MG63 (cell line): ENCODE data around the gene PKDCC. TPM values are rescaled to one million over a fixed set of nuclear protein-coding genes. Genes with fewer than 3 reads are reported as not detected.
"Not testable (repeated sequence)": the region's sequence is repeated elsewhere in the genome, so short reads cannot be mapped to it uniquely, and the experiment has no call there.

Experiments
- DNase-seq: peaks from one replicate; pipeline ENCODE4 v3.0.0-alpha.2; 2020
- H3K27me3 ChIP-seq: fragments of 250-450 bp; sonication (Bioruptor Pico); 2 replicates; pipeline ENCODE4 v1.5.1; 2020; ENCODE audit warnings: mild to moderate bottlenecking, moderate library complexity
- H3K36me3 ChIP-seq: fragments of 250-450 bp; sonication (Bioruptor Pico); 2 replicates; pipeline ENCODE4 v1.5.1; 2020; ENCODE audit warnings: mild to moderate bottlenecking, moderate library complexity
- H3K4me3 ChIP-seq: fragments of 250-450 bp; sonication (Bioruptor Pico); 2 replicates; pipeline ENCODE4 v1.5.1; 2020; ENCODE audit warnings: mild to moderate bottlenecking, moderate library complexity
- H3K9me3 ChIP-seq: fragments of 250-450 bp; sonication (Bioruptor Pico); 2 replicates; pipeline ENCODE4 v1.5.1; 2020; ENCODE audit warnings: mild to moderate bottlenecking, moderate library complexity
- total RNA-seq: library from RNA; depleted of rRNA; stranded (reverse); fragments of >200 nt; shearing (Covaris generic); gene quantifications from 2 replicates; pipeline ENCODE4 v1.2.3, GENCODE V29; 2014; ENCODE audit warnings: low replicate concordance

Gene PKDCC
- total RNA-seq, 1 experiment from 2014 or later, result 36.0 TPM

DNA sequence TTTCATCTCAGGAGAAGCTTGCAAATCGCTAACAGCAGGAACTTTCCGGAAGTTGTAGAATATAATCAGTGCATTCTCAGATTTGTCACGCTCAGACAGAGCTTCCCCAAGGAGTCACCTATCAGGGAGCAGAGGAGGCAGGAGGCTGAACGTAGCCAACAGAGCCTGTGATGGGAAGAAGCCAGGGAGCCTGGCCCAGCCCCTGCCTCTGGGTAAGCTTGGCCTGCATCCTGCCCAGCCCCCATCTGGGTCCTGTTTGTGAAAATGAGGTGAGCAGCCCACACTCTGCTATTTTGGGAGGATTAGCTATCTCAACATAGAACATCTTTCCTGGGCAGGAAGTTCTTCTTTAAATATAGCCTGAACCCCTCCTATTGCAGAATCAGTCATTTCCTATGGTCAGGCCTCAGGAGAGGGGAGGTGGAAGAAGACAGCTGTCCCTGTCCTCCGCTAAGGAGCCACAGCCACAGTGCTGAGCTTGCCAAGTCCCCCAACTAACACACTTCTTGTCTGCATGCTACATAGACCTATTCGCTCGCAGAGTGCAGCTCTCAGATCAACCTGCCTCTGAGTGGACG, 19.2 kb upstream of the PKDCC start:
- H3K4me3 ChIP-seq, result no peak overlapping the region
- no peaks in the 10 kb centered on the region for H3K36me3 ChIP-seq
- no peak for DNase-seq
- H3K27me3 ChIP-seq, result no peaks in the 10 kb centered on the region
- no peaks in the 10 kb centered on the region for H3K9me3 ChIP-seq

DNA sequence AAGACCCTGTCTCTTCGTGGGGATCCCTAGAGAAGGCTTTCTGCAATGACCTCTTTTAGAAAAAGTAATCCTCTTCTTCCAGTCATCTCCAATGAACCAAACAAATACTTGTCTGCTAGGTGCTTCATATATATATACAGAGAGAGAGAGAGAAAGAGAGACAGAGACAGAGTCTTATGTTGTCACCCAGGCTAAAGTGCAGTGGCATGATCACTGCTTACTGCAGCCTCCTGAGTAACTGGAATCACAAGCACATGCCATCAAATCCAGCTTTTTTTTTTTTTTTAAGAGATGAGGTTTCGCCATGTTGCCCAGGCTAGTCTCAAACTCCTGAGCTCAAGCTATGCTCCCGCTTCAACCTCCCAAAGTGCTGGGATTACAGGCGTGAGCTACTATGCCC, 18.6 kb upstream of the PKDCC start:
- Histone ChIP-seq H3K36me3 (no peaks in the 10 kb centered on the region), H3K27me3 (no peaks in the 10 kb centered on the region), H3K4me3 (no peak overlapping the region), H3K9me3 (no peaks in the 10 kb centered on the region)
- no peak for DNase-seq

DNA sequence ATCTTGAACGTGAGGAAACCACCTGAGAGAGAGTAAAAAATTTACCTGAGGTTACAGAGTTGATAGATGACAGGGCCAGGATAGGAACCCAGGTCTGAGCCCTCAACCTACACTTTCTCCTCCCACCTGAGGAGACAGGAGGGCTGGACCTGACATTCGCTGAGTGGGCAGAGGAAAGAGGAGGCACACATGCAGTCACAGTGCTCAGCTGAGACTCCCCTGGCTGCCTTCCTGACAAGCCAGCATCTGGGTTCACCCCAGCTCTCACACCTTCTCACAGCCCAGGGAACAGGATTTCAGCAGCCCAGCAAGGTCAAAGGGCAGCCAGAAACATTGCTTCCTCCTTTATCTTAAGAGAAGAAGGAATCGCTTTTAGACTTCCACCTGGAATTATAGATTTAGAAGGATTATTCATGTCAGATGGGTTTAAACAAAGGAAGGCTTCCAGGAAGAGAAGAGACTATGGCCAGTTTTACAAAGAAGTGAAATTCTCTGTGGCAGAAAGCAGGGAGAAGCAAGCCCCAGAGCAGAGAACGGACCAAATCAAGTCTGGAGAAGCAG, 18.1 kb upstream of the PKDCC start:
- no peaks in the 10 kb centered on the region for H3K36me3 ChIP-seq
- H3K4me3 ChIP-seq, result no peak overlapping the region
- no peaks in the 10 kb centered on the region for H3K9me3 ChIP-seq
- no peaks in the 10 kb centered on the region for H3K27me3 ChIP-seq
- DNase-seq, result no peak

DNA sequence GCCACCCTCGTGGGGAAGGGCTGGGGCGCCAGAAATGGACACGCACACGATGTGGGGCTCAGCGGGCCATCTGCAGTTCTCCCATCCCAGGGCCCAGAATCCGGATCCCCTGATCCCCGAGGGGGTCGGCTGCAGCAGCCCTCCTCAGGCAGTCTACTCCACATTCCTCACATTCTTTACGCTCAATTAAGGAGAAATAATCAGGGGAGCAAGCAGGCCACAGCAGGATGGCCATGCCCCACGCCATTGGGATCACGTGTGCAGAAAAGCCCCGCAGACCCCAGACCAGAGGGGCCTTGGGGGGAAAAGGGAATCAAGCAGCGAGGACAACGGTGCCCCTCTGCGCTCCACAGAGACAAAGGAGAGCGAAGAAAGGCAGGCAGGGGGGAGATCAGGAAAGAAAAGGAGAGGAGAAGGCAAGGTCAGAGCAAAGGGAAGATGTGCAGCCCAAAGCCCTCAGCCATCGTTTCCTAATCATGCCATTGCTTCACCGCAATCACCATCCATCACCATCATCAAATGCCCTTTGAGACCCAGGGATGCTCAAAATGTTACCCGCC, 17.5 kb upstream of the PKDCC start:
- H3K4me3 ChIP-seq, result no peak overlapping the region
- DNase-seq, result no peak
- no peaks in the 10 kb centered on the region for H3K27me3 ChIP-seq
- H3K9me3 ChIP-seq, result no peaks in the 10 kb centered on the region
- H3K36me3 ChIP-seq, result no peaks in the 10 kb centered on the region

DNA sequence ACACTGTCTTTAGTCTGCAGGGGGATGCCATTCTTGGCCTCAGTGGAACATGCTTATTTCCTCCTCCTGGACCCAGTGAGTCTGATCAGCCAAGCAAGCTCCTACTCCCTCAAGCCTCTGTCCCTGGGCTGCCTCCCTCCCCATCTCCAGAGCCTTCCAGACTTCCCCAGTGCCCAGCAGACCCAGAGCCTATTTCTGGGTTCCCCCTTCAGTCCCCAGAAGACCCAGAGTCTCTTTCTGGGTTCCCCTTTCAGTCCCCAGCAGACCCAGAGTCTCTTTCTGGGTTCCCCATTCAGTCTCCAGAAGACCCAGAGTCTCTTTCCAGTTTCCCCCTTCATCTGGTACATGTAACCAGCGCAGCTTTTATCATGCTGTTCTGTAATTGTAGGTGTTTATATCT, 17.0 kb upstream of the PKDCC start:
- Histone ChIP-seq H3K36me3 (no peaks in the 10 kb centered on the region), H3K9me3 (no peaks in the 10 kb centered on the region), H3K27me3 (no peaks in the 10 kb centered on the region), H3K4me3 (no peak overlapping the region)
- DNase-seq, result no peak

DNA sequence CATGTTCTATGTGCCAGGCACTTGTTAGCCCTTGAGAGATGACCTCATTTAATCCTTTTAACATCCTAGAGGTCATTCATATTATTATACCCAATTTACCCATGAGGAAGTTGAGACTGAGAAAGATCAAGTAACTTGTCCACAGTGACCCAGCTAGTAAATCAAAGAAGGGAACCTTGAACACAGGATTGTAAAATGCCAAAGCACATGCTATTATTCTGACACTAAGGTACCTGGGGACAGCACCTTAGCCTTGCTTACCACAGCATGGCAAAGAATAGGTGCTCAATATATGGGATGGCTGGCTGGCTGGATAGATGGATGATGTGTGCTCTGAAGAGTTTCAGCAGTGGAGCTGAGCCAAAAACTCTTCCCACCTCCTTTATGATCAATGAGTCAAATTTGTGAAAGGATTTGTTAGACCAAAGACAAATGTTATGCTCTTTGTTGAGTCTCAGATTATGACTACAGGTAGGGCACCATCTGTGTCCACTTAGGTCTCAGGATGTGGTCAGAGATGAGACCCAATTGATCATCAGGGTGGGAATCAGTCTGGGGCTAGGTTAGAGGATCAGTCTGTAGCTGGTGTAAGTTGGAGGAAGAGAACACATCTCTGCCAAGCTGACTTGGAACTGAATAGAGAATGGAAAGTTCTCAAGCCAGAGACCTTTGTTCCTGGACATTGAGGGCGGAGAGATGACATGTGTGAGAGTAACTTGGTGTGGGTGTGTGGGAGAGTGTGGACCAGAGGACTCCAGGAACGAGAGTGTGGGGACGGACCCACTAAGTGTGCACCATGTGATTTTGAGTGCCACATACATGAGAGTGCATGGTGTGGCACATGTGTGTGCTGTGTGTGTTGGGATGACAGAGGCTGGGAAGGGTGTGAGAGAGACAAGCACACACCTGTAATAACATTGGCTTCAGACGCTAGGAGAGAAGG, 16.3 kb upstream of the PKDCC start:
- Histone ChIP-seq H3K9me3 (no peaks in the 10 kb centered on the region), H3K36me3 (no peaks in the 10 kb centered on the region), H3K27me3 (no peaks in the 10 kb centered on the region), H3K4me3 (no peak overlapping the region)
- no peak for DNase-seq

DNA sequence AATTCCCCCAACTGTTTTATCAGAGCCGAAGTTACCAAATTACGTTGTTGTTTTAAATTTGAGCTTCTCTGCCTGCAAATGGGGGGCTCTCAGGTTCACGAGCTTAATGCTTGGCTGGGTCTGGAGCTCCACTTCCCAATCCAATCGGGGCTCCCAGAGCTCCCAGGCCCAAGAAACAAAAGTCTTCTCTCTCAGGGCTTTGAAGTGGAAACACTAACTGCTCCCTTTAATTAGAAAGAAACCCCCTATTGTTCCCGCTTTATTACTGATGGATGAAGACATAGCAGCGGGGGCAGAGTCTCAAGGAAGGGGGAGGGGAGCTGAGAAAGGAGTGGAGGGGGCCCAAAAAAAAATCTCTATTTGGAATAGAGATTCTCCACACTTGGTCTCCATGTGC, 15.6 kb upstream of the PKDCC start:
- H3K36me3 ChIP-seq, result no peaks in the 10 kb centered on the region
- DNase-seq, result no peak

DNA sequence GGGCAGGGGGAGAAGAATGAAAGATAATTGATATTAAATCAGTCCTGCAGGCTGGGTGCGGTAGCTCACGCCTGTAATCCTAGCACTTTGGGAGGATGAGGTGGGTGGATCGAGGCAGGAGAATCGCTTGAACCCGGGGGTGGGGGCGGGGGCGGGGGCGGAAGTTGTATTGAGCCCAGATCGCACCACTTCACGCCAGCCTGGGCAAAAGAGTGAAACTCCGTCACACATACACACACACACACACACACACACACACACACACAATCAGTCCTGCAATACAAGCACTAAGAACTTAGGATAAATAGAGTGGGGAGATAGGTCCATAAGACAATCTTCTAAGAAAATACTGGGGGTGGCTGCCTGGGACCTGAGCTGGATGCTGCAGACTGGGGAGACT, 15.1 kb upstream of the PKDCC start:
- H3K9me3 ChIP-seq, result no peaks in the 10 kb centered on the region
- H3K36me3 ChIP-seq, result no peaks in the 10 kb centered on the region
- H3K27me3 ChIP-seq, result no peaks in the 10 kb centered on the region
- no peak for DNase-seq
- H3K4me3 ChIP-seq, result no peak overlapping the region

More for the DNA sequence above, 15.6 kb upstream of the PKDCC start:
- no peaks in the 10 kb centered on the region for H3K27me3 ChIP-seq
- no peaks in the 10 kb centered on the region for H3K9me3 ChIP-seq
- H3K4me3 ChIP-seq, result no peak overlapping the region

DNA sequence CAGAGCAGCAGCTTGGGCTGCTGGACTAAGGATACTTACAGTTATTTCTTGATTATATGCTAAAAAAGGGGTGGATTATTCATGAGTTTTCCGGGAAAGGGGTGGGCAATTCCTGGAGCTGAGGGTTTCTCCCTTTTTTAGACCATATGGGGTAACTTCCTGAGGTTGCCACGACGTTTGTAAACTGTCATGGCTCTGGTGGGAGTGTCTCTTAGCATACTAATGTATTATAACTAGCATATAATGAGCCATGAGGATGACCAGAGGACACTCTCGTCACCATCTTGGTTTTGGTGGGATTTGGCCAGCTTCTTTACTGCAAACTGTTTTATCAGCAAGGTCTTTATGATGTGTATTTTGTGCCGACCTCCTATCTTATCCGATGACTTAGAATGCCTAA, 13.7 kb upstream of the PKDCC start:
- not testable (repeated sequence) for H3K4me3 ChIP-seq, H3K9me3 ChIP-seq, H3K36me3 ChIP-seq, H3K27me3 ChIP-seq, DNase-seq

DNA sequence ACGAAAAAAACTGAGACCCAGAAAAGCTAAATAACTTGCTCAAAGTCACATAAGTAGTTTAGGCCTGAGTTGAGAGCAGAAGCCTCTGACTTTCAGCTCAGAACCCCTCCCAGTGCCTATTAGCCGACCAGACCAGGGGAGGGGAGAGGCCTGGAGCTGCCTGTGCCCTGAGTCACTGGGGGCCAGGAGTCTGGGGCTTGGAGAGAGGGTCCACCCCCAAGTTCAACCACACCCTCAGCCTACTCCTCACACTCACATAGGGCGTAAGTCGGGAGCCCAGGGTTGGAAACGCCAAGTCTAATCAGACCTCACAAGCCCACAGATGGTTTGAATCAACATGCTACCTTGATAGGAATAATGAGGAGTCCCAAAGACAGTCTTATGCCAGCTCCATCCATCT, 12.6 kb upstream of the PKDCC start:
- no peak for DNase-seq

DNA sequence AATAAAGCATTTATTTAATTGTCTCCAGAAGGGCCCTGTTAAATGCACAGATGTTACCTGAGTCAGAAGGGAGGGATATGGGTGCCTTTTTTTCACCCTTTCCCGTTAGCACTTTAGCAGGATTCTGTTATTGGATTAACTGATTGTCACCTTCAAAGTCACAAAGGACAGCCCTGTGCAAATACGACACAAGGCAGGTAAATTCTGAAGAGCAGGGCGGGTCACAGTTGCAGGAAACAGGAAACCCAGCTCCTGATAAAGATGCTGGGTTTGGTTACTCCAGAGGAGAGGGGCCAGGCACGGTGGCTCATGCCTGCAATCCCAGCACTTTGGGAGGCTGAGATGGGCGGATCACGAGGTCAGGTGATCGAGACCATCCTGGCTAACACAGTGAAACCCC, 11.4 kb upstream of the PKDCC start:
- Histone ChIP-seq H3K9me3 (no peaks in the 10 kb centered on the region), H3K27me3 (no peaks in the 10 kb centered on the region), H3K4me3 (no peak overlapping the region), H3K36me3 (no peaks in the 10 kb centered on the region)
- no peak for DNase-seq

More for the DNA sequence above, 12.6 kb upstream of the PKDCC start:
- no peak overlapping the region for H3K4me3 ChIP-seq
- no peaks in the 10 kb centered on the region for H3K27me3 ChIP-seq
- H3K9me3 ChIP-seq, result no peaks in the 10 kb centered on the region
- H3K36me3 ChIP-seq, result no peaks in the 10 kb centered on the region

DNA sequence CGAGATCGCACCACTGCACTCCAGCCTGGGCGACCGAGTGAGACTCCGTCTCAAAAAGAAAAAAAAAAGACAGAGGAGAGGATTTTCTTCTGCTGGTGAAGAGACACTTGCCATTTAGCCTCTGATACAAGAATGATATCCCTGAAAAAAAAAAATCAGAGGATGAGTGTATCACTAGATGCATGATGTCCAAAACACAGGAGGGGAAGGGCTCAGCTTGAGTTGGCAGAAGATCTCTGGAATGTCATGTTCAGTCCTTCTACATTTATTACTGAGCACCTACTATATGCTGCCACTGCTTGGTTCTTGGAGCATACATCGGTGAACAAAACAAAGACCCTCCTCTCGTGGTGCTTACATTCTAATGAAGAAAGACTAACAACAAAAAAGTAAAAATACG, 10.9 kb upstream of the PKDCC start:
- Histone ChIP-seq H3K36me3 (no peaks in the 10 kb centered on the region), H3K4me3 (no peak overlapping the region), H3K27me3 (no peaks in the 10 kb centered on the region), H3K9me3 (no peaks in the 10 kb centered on the region)
- no peak for DNase-seq

DNA sequence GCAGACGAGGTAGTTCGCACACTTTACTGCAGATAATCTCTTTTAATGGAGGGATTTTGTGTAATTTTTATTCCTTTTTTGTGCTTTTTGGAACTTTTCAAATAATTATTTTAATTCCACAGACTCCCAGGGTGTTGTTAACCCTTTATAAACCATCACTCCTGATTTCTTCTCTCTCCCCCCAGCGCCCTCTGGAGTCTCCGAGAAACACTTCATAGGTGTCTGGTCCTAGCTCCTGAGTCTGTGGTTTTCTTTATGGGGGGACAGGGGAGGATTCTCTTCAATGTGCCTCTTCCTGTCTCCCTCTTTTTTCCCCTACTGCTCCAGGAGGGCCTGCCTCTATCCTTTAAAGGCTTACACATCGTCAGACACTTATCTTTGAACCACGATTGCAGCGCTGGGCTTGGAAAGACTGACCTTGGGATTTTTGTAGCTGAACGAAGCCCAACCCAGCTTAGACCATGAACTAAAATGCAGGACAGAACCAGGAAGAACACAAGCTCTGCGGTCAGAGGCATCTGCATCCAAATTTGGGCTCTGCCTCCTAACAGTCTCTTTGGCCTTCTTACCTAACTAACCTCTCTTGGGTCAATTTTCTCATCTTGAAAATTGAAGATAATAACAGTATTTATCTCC, 7.1 kb upstream of the PKDCC start:
- H3K4me3 ChIP-seq, result no peak overlapping the region
- no peak for DNase-seq

DNA sequence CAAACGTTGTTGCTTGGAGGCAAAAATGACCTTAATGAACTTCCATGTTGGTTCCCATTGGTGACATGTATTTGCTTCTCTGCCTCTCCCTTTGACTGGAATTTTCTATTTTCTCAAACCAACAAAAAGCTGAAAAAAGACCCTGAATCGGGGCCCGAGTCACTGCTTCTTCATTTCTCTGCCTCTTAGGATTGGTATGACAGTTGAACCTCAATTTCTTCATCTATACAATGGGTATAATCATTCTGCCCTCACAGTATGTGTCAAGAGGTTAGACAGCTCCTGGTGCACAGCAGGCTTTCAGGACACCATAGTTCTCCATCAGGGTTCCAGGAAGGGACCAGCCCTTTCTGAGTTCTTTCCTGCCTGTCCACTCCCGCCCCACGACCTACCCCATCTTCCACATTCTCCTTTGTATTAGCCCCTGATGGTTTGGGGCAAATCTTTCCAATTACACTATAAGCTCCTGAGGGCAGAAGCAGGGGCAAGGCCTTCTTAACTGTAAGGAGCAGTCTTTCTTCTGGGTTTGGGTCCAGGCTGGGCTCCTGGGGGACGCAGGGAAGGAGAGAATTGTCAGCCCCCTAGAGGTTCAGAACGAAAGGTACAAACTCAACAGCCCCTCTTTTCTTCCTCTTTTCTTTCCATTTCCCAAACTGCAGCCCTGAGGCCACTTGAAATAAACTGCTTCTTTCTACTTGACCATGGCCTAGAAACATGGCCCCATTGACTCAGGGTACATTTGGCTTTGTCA, 6.3 kb upstream of the PKDCC start:
- H3K36me3 ChIP-seq, result no peaks in the 10 kb centered on the region
- H3K27me3 ChIP-seq, result no peaks in the 10 kb centered on the region
- DNase-seq, result no peak
- H3K4me3 ChIP-seq, result no peak overlapping the region
- H3K9me3 ChIP-seq, result no peaks in the 10 kb centered on the region

More for the DNA sequence above, 7.1 kb upstream of the PKDCC start:
- Histone ChIP-seq H3K9me3 (no peaks in the 10 kb centered on the region), H3K36me3 (no peaks in the 10 kb centered on the region), H3K27me3 (no peaks in the 10 kb centered on the region)

DNA sequence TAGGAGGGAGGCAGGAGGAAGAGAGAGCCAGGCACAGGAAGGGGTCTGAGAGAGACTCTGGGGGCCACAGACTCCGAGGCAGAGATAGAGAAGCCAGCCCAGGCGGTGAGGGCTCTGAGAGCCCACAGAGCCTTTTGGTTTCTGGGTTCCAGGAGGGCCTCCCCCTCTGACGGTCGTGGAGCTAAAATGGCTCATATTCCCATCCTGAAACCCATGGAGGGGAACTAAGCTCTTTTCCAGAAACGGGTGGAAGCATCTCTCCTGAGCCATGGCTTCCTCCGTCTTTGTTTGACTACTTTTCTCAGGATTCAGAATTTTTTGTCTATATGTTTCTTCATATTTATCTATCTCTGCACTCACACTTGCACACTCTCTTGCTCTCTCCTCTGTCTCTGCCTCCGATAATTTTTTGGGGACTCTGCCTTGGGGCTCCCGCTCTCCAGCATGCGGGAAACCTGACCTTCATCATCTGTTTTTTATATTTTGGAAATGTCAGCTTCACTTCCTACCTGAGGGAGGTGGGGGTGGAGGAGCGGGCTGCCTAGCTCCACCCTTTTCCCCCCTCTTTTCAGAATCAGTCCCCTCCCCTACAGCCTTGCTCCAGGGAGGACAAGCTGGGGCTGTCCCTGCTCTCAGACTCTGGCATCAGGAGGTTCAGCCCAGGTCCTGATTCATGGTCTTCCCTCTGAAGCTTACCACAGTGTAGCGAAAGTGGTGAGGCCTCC, 5.0 kb upstream of the PKDCC start:
- no peaks in the 10 kb centered on the region for H3K27me3 ChIP-seq
- H3K9me3 ChIP-seq, result no peaks in the 10 kb centered on the region
- H3K4me3 ChIP-seq, result no peak overlapping the region
- no peaks in the 10 kb centered on the region for H3K36me3 ChIP-seq
- DNase-seq, result no peak
